GM18505 (cell line): ENCODE data around the gene TXLNB.
A peak's percentile ranks its signal among the peaks of the same experiment; 100 is the strongest.

ENCODE experiments used
- ATAC-seq: cut with Tn5 transposase; IDR thresholded peaks from one replicate; pipeline ENCODE4 v1.9.1; 2021; ENCODE audit not compliant: unreplicated experiment
- POLR2A ChIP-seq: IDR thresholded peaks from 4 replicates; pipeline ENCODE4 v1.6.1; 2011; ENCODE audit warnings: borderline replicate concordance; ENCODE audit not compliant: insufficient read depth, insufficient read length; ENCODE audit errors: extremely low read depth

Gene TXLNB

DNA sequence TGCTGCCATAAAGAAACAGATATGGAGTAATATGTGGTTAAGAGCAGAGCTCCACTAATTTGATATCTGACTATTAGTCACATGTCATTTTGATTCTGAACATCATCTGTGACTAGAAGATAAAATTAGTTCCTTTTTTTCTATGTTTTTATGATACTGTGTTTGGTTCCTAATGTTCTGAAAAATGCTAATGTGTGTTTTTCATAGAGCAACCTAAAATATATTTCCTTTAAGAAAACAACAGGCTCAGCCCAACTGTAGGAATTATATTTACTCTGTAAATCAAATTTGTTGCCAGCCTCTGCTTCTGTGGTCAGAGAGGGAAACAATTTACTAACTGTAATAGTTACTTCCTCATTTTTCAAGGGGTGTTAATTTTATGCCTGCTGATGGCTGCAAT lies 33.3 kb upstream of the TXLNB start:
- peak; percentile 51 for ATAC-seq
- no peak for TF ChIP-seq POLR2A

DNA sequence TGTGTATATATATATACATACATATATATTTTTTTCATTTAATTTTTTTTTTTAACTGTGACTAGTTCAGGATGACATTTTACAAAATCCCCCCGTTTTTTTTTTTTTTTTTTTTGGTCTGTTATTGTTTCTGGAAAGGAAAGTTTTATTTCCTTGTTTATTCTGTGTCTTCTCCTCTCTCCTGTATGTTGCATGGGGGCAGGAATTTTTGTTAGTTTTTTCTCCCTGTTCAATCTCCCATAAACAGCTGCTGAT lies 32.4 kb upstream of the TXLNB start:
- no peak for TF ChIP-seq POLR2A
- no peak for ATAC-seq

DNA sequence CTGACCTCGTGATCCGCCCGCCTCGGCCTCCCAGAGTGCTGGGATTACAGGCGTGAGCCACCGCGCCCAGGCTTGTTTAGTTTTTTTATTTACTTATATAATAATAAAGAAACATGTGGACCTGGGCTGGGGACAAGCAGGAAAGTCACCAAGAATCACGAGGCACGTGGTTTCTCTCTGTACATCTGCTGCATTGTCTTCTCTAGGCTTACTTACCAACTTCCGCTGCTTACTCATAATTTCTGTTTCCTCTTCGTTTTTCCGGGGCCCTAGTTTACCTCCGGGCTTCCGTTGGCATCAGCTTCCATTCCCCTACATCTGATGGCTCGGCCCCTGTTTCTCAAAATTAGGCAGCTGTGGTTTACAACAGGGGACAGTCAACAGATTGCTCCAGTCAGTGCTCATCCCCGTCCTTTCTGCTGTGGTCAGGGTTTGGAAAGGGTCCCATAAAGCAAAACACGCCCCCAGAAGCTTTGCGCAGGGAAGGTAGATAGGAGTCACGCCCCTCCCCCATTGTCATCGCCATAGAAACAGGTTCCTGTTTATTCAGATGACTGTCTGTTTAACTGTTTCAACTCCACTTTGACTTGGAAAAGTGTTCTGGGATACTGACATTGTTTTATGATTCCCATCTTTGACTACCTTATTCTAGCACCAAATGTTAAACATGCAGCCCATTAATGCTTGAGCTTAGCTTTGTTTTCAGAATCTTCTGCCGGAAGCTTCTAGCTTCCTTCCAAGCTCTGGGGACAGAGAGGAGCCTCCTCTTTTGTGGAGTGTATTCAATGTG lies 31.9 kb upstream of the TXLNB start:
- ATAC-seq, result peak; percentile 41
- no peak for TF ChIP-seq POLR2A

DNA sequence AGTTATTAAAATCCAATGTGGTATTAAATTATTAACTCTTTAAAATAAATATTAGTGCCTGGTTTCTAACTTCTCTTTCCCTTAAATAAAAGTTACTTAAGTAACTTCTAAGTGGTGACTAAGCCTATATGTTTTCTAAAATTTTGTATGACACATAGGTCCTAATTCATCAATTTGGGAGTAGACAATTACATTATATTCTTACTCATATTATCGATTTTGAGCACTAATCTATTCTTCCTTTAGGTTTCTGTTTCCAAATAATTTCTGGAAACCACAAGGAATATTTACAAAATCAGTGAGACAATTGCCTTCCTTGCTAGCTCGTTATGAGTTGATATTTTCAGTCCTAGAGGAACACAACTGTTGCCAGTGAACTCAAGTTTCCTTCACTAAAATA lies 28.3 kb upstream of the TXLNB start:
- ATAC-seq, result no peak
- no peak for TF ChIP-seq POLR2A

DNA sequence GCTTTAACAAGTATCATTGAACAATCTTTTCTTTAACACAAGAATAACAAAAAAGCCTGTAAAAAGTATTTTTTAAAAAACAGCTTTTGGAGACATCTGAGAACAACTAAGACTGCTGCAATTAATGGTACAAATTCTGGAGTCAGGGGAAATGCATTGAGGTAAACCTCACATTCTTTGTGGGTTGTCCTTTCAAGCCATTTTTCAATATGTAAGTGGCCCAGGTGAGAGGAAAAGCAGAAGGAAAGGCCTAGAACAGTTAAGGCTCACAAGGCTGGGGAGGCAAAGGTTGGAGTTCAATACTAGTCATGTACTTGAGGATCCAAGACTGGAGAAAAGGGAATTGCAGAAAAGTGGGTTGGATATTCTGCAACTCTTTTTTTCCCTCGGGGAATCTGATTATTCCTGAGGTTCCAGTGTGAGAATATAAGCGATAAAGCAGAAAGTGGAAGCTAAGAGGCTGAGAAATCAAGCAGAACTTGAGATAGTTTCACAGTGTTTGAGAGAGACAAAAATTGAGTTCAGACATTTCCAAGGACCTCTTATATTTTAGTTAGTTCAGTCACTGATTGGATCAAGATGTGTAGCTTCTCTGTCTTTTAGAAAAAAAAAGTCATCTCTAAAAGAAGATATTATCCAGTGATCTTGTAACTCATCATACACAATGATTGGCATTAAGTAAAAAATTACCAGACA lies 25.0 kb upstream of the TXLNB start:
- no peak for ATAC-seq
- TF ChIP-seq POLR2A, result no peak

DNA sequence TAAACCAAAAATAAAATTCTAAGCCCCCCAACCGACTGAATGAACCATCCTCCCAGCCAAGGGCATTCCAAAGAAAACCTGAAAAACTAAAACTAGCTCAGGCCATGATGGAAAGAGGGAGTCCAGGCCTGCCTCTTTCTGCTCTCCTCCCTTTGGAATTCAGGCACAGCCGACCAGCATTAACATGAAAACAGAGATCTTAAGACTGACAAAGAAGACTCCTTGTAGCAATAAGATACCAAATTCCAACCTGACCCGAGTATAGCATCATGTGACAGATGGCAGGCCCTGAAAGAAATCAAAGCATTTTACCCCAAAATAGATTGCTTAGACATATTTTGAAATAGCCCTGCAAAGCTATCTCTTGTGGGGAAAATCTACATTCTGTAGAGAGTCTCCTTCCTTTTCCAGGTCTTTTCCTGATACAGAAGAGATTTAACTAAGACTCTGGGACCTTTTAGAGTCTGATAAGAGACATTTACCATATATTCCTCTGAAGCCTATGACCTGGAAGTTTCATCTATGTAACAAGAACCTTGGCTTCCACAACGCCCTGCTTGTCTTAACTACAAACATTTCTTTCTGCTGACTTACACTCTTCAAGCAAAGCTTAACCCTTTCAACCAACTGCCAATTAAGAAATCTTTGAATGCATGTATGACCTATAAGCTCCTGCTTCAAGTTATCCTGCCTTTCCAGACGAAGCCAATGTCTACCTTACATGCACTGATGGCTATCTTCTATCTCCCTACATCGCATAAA lies 22.2 kb upstream of the TXLNB start:
- ATAC-seq, result no peak
- no peak for TF ChIP-seq POLR2A

DNA sequence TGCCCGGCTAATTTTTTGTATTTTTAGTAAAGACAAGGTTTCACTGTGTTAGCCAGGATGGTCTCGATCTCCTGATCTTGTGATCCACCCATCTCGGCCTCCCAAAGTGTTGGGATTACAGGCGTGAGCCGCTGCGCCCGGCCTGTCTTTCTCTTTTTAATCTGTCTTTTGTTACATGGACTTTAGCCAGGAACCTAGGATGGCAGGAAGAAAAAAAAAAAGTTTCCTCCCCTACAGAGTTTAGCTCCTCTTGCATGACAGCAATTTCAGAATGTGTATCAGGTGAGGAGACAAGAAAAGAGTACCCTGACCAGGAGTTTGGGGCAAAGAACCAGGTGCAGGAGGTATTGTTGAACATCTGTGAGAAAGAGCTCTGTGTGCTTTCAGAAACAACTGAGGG lies 21.4 kb upstream of the TXLNB start:
- no peak for ATAC-seq
- TF ChIP-seq POLR2A, result no peak

DNA sequence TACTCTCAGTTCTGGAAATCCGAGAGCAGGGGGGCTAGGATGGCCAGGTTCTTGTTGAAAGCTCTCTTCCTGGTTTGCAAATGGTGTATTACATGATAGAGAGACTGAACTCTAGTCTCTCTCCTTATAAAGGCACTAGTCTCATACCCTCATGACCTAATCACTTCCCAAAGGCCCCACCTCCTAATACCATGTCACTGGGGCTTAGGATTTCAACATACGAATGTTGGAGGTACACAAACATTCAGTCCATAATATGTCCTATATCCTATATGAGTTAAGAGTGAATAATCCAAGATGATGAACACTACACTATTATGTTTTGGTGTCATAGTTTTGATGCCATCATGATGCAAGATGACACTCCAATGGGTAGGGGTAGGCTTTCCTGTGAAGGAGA lies 20.0 kb upstream of the TXLNB start:
- no peak for TF ChIP-seq POLR2A
- no peak for ATAC-seq

DNA sequence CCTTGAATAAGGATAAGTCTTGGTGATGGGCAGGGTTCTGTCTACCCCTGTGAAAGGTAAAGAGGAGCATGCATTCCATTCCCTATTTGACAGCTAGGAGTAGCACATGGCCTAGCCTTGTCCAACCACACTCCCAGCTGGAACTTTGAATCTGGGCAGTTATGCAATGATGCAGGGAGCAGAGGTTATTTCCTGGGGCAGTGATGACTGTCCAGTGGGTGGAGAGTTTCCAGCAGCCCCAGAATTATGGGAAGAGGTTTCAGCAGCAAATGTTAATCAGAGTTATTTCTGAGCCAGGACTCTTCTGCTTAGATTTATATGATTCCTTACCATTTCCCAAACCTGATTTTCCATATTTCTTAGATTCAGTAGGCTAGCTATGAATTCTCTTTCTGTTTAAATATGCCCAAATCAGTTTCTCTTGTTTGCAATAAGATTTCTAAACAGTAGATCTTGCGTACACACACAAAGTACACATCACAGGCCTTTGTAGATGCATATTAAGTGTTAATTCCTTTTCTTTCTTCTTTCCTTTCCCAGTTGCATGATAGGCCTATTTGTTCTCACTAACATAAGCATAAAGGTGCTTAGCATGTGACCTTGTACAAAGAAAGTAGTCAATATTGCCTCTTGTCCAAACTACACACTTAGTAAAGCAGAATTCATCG lies 17.3 kb upstream of the TXLNB start:
- ATAC-seq, result no peak
- TF ChIP-seq POLR2A, result no peak

DNA sequence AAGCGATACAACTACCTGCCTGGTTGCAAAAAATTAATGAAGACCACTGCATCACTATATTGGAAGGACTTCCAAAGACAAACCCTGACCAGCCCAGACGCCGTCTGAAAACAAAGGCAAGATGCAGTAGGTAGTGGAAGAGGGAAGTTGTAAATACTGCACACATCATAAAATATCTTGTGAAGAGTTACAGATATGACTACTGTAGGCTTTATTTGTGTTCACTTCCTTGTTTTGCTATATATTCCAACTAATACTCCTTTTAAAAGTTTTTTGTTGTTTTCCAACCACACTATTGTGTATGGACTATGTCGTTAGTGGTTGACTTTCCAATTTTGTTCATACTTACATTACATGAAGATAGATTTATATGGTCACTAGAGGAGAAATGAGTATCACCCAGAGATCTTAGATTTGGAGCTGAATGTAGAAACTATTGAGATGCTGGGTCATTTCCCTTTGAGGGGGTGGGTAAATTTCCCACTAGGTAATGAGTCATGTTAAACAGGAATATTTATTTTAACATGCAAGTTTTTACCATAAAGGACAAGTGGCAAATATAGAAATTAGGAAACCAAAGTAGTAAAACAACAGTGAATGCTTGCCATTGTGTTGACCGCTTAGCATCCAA lies 16.6 kb upstream of the TXLNB start:
- no peak for TF ChIP-seq POLR2A
- ATAC-seq, result peak; percentile 80

DNA sequence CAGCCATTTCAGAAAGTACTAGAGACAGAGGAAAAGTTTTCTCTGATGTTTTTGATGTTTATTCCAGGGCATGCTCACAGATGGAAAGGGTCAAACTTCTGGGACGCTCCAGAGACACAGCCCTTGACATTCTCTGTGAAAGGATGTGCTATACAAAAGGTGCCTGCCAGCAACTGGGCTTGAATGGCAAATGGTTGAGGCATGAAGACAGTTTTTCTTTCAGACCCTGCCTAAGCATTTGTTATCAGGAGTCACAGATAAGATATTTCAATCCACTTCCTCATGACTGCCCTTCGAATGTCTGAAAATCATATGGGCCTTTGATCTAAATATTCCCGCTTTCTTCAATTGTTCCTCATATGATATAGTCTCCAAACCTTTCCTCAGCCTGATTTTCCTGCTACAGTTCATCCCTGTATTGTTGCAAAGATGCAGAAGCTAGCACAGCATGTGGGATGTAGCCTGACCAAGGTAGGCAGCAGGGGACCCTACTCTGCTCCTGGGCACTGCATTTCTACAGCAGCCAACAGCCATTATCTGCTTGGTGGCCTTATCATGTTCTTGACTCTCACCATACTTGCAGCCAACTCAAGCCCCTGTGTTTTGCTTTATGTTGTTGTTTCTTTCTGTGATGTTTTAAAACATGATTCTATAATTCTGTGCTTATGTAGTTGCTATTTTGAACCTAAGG lies 14.6 kb upstream of the TXLNB start:
- no peak for TF ChIP-seq POLR2A
- no peak for ATAC-seq

DNA sequence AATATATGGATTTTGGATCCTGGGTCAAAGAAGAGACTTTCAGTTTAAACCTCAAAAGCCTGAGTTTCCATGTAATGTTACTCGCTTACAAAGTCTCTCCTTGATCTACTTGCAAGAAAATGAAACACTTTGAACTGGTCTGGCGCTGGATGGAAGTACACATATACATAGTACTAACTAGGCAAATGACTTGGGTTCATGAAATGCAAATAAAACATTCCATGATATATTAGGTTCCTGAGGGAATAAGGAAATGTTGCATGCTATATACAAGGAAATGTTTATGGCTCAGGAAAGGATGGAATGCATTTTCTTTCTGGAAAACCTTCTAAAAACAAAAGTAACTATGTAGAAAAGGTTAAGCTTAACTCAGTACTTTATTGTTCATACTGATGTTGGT lies 11.4 kb upstream of the TXLNB start:
- no peak for ATAC-seq
- TF ChIP-seq POLR2A, result no peak
